Caco-2 (cell line): ENCODE results near the gene GIT2. TPM values are rescaled to one million over a fixed set of nuclear protein-coding genes. Genes with fewer than 3 reads are reported as not detected.
A peak's percentile ranks its signal among the peaks of the same experiment; 100 is the strongest.

Experiments used
- BruUV-seq: library from RNA; stranded (reverse); fragments of 400-500 nt; replicated peaks from 2 replicates; lab custom pipeline; 2021; lab: Mats Ljungman, UMichigan
- CTCF ChIA-PET: fragments of 300-600 bp; sonication (Branson Sonifier 250); formaldehyde crosslinking; loops from one replicate; lab custom pipeline; 2022; ENCODE audit warnings: antibody characterized with exemption; lab: Charles Lee
- POLR2A ChIA-PET: fragments of 300-600 bp; sonication (Branson Sonifier 250); formaldehyde crosslinking; loops from one replicate; lab custom pipeline; 2022; ENCODE audit warnings: antibody characterized with exemption; lab: Charles Lee
- DNase-seq, 2 experiments: peaks; one replicate each; pipeline versions ENCODE4 v3.0.0 to v3.0.0-alpha.2; 2020 to 2022
- H3K27me3 ChIP-seq: replicated peaks from 2 replicates; pipeline ENCODE4 v1.6.0; 2011; ENCODE audit warnings: low read length; ENCODE audit not compliant: control insufficient read depth, insufficient read depth
- H3K36me3 ChIP-seq: 2 replicates; pipeline ENCODE4 v1.5.1; 2011; ENCODE audit warnings: low read length; ENCODE audit not compliant: control insufficient read depth, insufficient read depth
- H3K4me1 ChIP-seq: fragments of 250-450 bp; sonication (Bioruptor Pico); 2 replicates; pipeline ENCODE4 v1.5.1; 2020; ENCODE audit warnings: mild to moderate bottlenecking
- H3K4me3 ChIP-seq: 2 replicates; pipeline ENCODE4 v1.5.1; 2011; ENCODE audit warnings: low read depth, mild to moderate bottlenecking, control low read depth, low read length
- H3K9me3 ChIP-seq: fragments of 250-450 bp; sonication (Bioruptor Pico); 2 replicates; pipeline ENCODE4 v1.5.1; 2020; ENCODE audit warnings: mild to moderate bottlenecking, moderate library complexity
- H3K27ac Mint-ChIP-seq: one replicate; pipeline ENCODE4 v1.8.0; 2022; ENCODE audit warnings: mixed read lengths; ENCODE audit not compliant: unreplicated experiment
- H3K27me3 Mint-ChIP-seq: one replicate; pipeline ENCODE4 v1.8.0; 2022; ENCODE audit warnings: mixed read lengths; ENCODE audit not compliant: insufficient read depth, unreplicated experiment
- H3K36me3 Mint-ChIP-seq: one replicate; pipeline ENCODE4 v1.8.0; 2022; ENCODE audit warnings: mild to moderate bottlenecking, mixed read lengths; ENCODE audit not compliant: insufficient read depth, unreplicated experiment
- H3K4me1 Mint-ChIP-seq: one replicate; pipeline ENCODE4 v1.8.0; 2022; ENCODE audit warnings: low read depth, mixed read lengths; ENCODE audit not compliant: unreplicated experiment
- H3K4me3 Mint-ChIP-seq: one replicate; pipeline ENCODE4 v1.8.0; 2022; ENCODE audit warnings: mild to moderate bottlenecking, moderate library complexity, mixed read lengths; ENCODE audit not compliant: unreplicated experiment
- H3K9me3 Mint-ChIP-seq: one replicate; pipeline ENCODE4 v1.8.0; 2022; ENCODE audit warnings: mixed read lengths; ENCODE audit not compliant: unreplicated experiment
- CTCF ChIP-seq, 2 experiments: fragments of 200-600 bp in 1 of 2; IDR thresholded peaks; 1 replicate in 1 of 2; 2 replicates in 1 of 2; pipeline versions ENCODE4 v1.5.1 to v1.8.0; 2011 to 2022; ENCODE audit warnings: antibody characterized with exemption in 1 of 2, control low read depth in 1 of 2, inconsistent platforms in 1 of 2, low read depth in 1 of 2, low read length in 1 of 2, mild to moderate bottlenecking in 1 of 2, moderate library complexity in 1 of 2; ENCODE audit not compliant: insufficient read depth in 1 of 2, severe bottlenecking in 1 of 2, unreplicated experiment in 1 of 2
- intact Hi-C: fragments of 100-400 bp; cut with micrococcal nuclease; formaldehyde crosslinking; loops from one replicate; pipeline ENCODE4 v1.10.0; 2022; ENCODE audit not compliant: unreplicated experiment
- total RNA-seq: library from RNA; stranded (reverse); gene quantifications from 2 replicates; pipeline ENCODE4 v1.2.3, GENCODE V29; 2022

The GIT2 gene
- total RNA-seq, 1 experiment from 2014 or later: 29.3 TPM

DNA sequence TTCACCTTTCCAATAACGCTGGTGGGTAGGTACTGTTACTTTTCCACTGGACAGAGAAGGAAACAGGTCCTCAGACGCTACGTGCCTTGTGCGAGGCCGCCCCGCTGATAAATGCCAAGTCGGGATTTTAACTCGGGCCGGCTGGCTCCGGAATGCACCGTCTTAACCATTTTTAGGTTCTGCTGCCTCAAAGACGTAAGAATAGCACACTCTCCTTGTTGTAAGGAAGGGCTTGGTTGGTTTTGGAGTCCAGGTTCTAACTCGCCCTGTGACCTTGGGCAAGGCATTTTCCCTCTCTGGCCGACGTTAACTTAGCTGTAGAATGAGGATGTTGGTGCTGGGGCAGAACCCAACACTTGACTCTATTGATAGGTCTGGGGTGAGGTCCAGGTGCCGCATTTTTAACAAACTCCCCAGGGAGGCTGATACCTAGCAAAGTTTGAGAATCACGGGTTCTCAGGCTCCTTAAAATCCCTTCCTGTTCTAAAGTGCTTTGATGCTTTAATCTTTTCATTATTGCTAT is 3.9 kb upstream of the GIT2 start:
- TSS peak; percentile 54 for BruUV-seq
- Histone ChIP-seq H3K4me3 (peak overlapping the region; percentile 74), H3K9me3 (no peaks in the 10 kb centered on the region), H3K4me1 (peaks cover 9% of the 10 kb centered on the region), H3K36me3 (no peaks in the 10 kb centered on the region; the same call in 1 of the 2 replicates), H3K27me3 (no peaks in the 10 kb centered on the region)
- Mint-ChIP-seq H3K4me1 (peaks cover 19% of the 10 kb centered on the region), H3K27me3 (no peaks in the 10 kb centered on the region), H3K36me3 (peaks cover 24% of the 10 kb centered on the region), H3K27ac (peak overlapping the region; percentile 70), H3K4me3 (peak overlapping the region; percentile 91), H3K9me3 (no peaks in the 10 kb centered on the region)
- CTCF ChIA-PET: no interaction called here
- peak in 1 of 2 experiments; percentile 16 for DNase-seq
- POLR2A ChIA-PET: no interaction called here
- no peak for TF ChIP-seq CTCF (IDR thresholded peaks at IDR 0.05; ENCODE audit: insufficient read depth in 1 of 2, low read depth in 1 of 2, low read length in 1 of 2, severe bottlenecking in 1 of 2, unreplicated experiment in 1 of 2)
- intact Hi-C loops: loop anchor here (5.0 kb wide), 1 partner anchor 37 kb away; no protein-coding TSS in a partner anchor

DNA sequence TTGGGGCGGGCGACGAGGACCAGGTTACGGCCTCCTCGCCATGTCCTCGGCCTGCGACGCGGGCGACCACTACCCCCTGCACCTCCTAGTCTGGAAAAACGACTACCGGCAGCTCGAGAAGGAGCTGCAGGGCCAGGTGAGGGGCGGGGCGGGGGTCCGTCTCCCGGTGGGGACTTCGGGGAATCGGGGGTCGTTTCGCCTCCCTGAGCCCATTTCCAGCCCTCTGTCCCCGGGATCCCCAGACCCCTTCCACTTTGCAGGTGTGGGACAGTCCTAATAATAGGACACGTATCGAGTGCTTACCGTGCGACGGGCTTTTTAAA is 3.4 kb upstream of the GIT2 start:
- no peaks in the 10 kb centered on the region for H3K9me3 ChIP-seq
- H3K36me3 ChIP-seq: no peaks in the 10 kb centered on the region; the same call in 1 of the 2 replicates
- ChIA-PET POLR2A (interaction anchor here (0.8 kb wide), 1 partner anchor 595 kb away, joined by 7 read pairs; no protein-coding TSS in a partner anchor), CTCF (interaction anchor here (0.6 kb wide), 1 partner anchor 1268 kb away, joined by 3 read pairs; no protein-coding TSS in a partner anchor)
- H3K27me3 Mint-ChIP-seq: no peaks in the 10 kb centered on the region
- H3K27me3 ChIP-seq: no peaks in the 10 kb centered on the region
- peak overlapping the region; percentile 70 for H3K27ac Mint-ChIP-seq
- no peaks in the 10 kb centered on the region for H3K9me3 Mint-ChIP-seq
- intact Hi-C loops: loop anchor here (5.0 kb wide), 1 partner anchor 38 kb away; no protein-coding TSS in a partner anchor
- no peak for TF ChIP-seq CTCF (IDR thresholded peaks at IDR 0.05; ENCODE audit: insufficient read depth in 1 of 2, low read depth in 1 of 2, low read length in 1 of 2, severe bottlenecking in 1 of 2, unreplicated experiment in 1 of 2)
- peaks cover 14% of the 10 kb centered on the region for H3K4me1 ChIP-seq
- peaks cover 24% of the 10 kb centered on the region for H3K36me3 Mint-ChIP-seq
- peaks cover 24% of the 10 kb centered on the region for H3K4me1 Mint-ChIP-seq
- no TSS peak for BruUV-seq
- peak overlapping the region; percentile 74 for H3K4me3 ChIP-seq
- DNase-seq: no peak
- peak overlapping the region; percentile 91 for H3K4me3 Mint-ChIP-seq

DNA sequence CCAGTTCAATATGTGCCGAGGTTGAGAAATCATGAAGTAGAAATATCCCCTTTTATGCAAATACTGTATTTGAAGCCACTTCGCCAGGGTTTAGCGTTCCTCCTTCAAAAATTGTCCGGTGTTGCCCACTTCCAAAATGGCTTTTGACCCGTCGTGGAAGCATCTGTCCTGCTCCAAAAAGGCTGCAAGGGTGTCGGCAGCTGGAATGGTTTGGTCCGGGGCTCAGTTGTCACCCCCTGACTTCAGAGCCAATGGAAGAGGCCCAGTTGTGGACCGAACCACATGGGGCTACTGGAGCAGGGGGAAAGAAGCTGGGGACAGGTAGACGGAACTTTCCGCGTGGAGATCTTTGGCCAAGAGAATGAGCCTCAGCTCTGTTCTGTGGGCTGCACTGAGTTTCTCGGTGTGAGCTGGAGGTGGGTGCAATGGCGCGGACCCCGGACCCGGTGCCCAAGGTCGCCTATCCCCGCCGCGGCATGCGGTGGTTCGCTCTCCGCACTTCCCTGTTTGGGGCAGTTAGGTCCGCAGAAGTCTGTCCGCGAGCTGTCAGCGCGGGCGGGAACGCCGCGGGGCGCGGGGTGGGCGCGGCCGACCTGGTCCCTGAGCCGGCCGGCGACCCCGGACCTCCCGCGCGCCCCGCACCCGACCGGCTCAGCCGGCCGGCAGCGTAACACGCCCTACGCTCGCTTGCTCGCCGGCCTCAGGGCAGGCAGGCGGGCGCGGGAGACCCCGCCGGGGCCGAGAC is 2.9 kb upstream of the GIT2 start, which contains the start of gene ANKRD13A:
TSS of gene ANKRD13A (plus strand) at position 527 of the 745 bp plus-strand sequence. CDS start 259 bp downstream, outside the sequence.
- Histone ChIP-seq H3K36me3 (no peaks in the 10 kb centered on the region; the same call in 1 of the 2 replicates), H3K27me3 (no peaks in the 10 kb centered on the region), H3K9me3 (no peaks in the 10 kb centered on the region), H3K4me1 (peaks cover 19% of the 10 kb centered on the region), H3K4me3 (peak within 1 kb of the TSS; percentile 74)
- H3K4me3 Mint-ChIP-seq: peak within 1 kb of the TSS; percentile 91
- H3K27me3 Mint-ChIP-seq: no peaks in the 10 kb centered on the region
- no peak for TF ChIP-seq CTCF (IDR thresholded peaks at IDR 0.05; ENCODE audit: insufficient read depth in 1 of 2, low read depth in 1 of 2, low read length in 1 of 2, severe bottlenecking in 1 of 2, unreplicated experiment in 1 of 2)
- ChIA-PET CTCF (interaction anchor here (0.6 kb wide), 1 partner anchor 1267 kb away, joined by 3 read pairs; no protein-coding TSS in a partner anchor), POLR2A (interaction anchor here (0.8 kb wide), 1 partner anchor 596 kb away, joined by 7 read pairs; no protein-coding TSS in a partner anchor)
- H3K9me3 Mint-ChIP-seq: no peaks in the 10 kb centered on the region
- DNase-seq: peak; percentile 91 to 92
- peaks cover 24% of the 10 kb centered on the region for H3K36me3 Mint-ChIP-seq
- BruUV-seq: no TSS peak
- intact Hi-C loops: loop anchor here (5.0 kb wide), 1 partner anchor 38 kb away; no protein-coding TSS in a partner anchor
- peak within 1 kb of the TSS; percentile 100 for H3K27ac Mint-ChIP-seq
- H3K4me1 Mint-ChIP-seq: peaks cover 28% of the 10 kb centered on the region
